Stimulated activated CD8-positive, alpha-beta memory T cell treated with anti-CD3 and anti-CD28 coated beads, Interleukin-7, amount 100 ng/mL, for 48 hours (primary cell): Measurements from ENCODE around the gene TEX47.

Experiments used
- DNase-seq, 2 donors: peaks; one replicate each; pipeline ENCODE4 v3.0.0-alpha.2; 2020; ENCODE audit warnings: low read depth in 1 of 2; ENCODE audit errors: extremely low read depth in 1 of 2

Gene TEX47

GRCh38 chr7:88756802-88757201 is 38.7 kb downstream of the TEX47 start:
- DNase-seq = no peak

GRCh38 chr7:88746126-88746525 is 49.4 kb downstream of the TEX47 start:
- no peak for DNase-seq
